OCI-LY3 (cell line): ENCODE data around the gene BAIAP2.

Experiments used
- H2AFZ ChIP-seq: fragments of 200-600, 300-600 bp; shearing (Covaris generic); 2 replicates; pipeline ENCODE4 v1.6.0; 2014; ENCODE audit warnings: antibody characterized with exemption, low read depth, low read length
- H3K27ac ChIP-seq: fragments of 200-600, 300-600 bp; sonication (generic); 2 replicates; pipeline ENCODE4 v1.5.1; 2014; ENCODE audit warnings: mild to moderate bottlenecking, low read length, moderate library complexity, mixed read lengths
- H3K27me3 ChIP-seq: fragments of 200-600, 300-600 bp; sonication (generic); 2 replicates; pipeline ENCODE4 v1.6.1; 2014; ENCODE audit warnings: low read depth, low read length, mixed read lengths
- H3K36me3 ChIP-seq: fragments of 200-600, 300-600 bp; sonication (generic); replicated peaks from 2 replicates; pipeline ENCODE3; 2014; ENCODE audit warnings: low read depth, low read length, mixed read lengths
- H3K4me1 ChIP-seq: fragments of 300-600, 200-600 bp; sonication (generic); 2 replicates; pipeline ENCODE4 v1.6.1; 2014; ENCODE audit warnings: low read length, mixed read lengths
- H3K4me2 ChIP-seq: fragments of 200-600, 300-600 bp; sonication (generic); 2 replicates; pipeline ENCODE4 v1.6.1; 2014; ENCODE audit warnings: low read length, mixed read lengths
- H3K4me3 ChIP-seq: fragments of 300-600, 200-600 bp; sonication (generic); 2 replicates; pipeline ENCODE4 v1.5.1; 2014; ENCODE audit warnings: antibody characterized with exemption, mild to moderate bottlenecking, low read length, moderate library complexity
- H3K79me2 ChIP-seq: fragments of 300-600, 200-600 bp; shearing (Covaris generic); 2 replicates; pipeline ENCODE4 v1.6.1; 2014; ENCODE audit warnings: mild to moderate bottlenecking, low read length, mixed read lengths
- H3K9ac ChIP-seq: fragments of 300-600, 200-600 bp; shearing (Covaris generic); 2 replicates; pipeline ENCODE4 v1.6.0; 2014; ENCODE audit warnings: mild to moderate bottlenecking, low read length, moderate library complexity
- H3K9me3 ChIP-seq: fragments of 200-600, 300-600 bp; shearing (Covaris generic); 2 replicates; pipeline ENCODE4 v1.6.1; 2014; ENCODE audit warnings: low read length, mixed read lengths; ENCODE audit not compliant: insufficient read depth
- H4K20me1 ChIP-seq: fragments of 200-600, 300-600 bp; sonication (generic); 2 replicates; pipeline ENCODE4 v1.6.1; 2016; ENCODE audit warnings: low read length, mixed read lengths; ENCODE audit not compliant: insufficient read depth
- EZH2phosphoT487 ChIP-seq: fragments of 200-600 bp; shearing (Covaris generic); IDR thresholded peaks from 2 replicates; pipeline ENCODE4 v1.6.1; 2018; ENCODE audit warnings: antibody characterized with exemption, mixed run types, low read depth
- TF ChIP-seq, protein P1 (sequence below): fragments of 200-600, 300-600 bp; sonication (generic); IDR thresholded peaks from 2 replicates; pipeline ENCODE4 v1.5.1; 2014; ENCODE audit warnings: antibody characterized with exemption, low read length, low read depth

BAIAP2 gene

GRCh38 chr17:81063106-81064093, 28.4 kb downstream of the BAIAP2 start:
- H3K27ac ChIP-seq, result no peak overlapping the region
- H3K4me3 ChIP-seq, result no peak overlapping the region
- no peak overlapping the region for H2AFZ ChIP-seq
- no peak overlapping the region for H3K9ac ChIP-seq
- H3K4me2 ChIP-seq, result no peak overlapping the region
- peaks cover 5% of the 10 kb centered on the region for H3K27me3 ChIP-seq
- H3K36me3 ChIP-seq, result no peaks in the 10 kb centered on the region
- H3K79me2 ChIP-seq, result no peaks in the 10 kb centered on the region
- H4K20me1 ChIP-seq, result no peaks in the 10 kb centered on the region
- H3K4me1 ChIP-seq, result no peaks in the 10 kb centered on the region
- H3K9me3 ChIP-seq, result no peaks in the 10 kb centered on the region
- no peak for TF ChIP-seq EZH2phosphoT487
- TF ChIP-seq, protein P1, sequence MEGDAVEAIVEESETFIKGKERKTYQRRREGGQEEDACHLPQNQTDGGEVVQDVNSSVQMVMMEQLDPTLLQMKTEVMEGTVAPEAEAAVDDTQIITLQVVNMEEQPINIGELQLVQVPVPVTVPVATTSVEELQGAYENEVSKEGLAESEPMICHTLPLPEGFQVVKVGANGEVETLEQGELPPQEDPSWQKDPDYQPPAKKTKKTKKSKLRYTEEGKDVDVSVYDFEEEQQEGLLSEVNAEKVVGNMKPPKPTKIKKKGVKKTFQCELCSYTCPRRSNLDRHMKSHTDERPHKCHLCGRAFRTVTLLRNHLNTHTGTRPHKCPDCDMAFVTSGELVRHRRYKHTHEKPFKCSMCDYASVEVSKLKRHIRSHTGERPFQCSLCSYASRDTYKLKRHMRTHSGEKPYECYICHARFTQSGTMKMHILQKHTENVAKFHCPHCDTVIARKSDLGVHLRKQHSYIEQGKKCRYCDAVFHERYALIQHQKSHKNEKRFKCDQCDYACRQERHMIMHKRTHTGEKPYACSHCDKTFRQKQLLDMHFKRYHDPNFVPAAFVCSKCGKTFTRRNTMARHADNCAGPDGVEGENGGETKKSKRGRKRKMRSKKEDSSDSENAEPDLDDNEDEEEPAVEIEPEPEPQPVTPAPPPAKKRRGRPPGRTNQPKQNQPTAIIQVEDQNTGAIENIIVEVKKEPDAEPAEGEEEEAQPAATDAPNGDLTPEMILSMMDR, result no peak

GRCh38 chr17:81064678-81065475, 29.9 kb downstream of the BAIAP2 start:
- Histone ChIP-seq H3K36me3 (no peaks in the 10 kb centered on the region), H4K20me1 (no peaks in the 10 kb centered on the region), H3K4me1 (no peaks in the 10 kb centered on the region), H3K27me3 (peaks cover 5% of the 10 kb centered on the region; the same call in 1 of the 2 replicates), H2AFZ (no peak overlapping the region), H3K79me2 (no peaks in the 10 kb centered on the region), H3K27ac (no peak overlapping the region), H3K4me3 (no peak overlapping the region), H3K9ac (no peak overlapping the region), H3K9me3 (no peaks in the 10 kb centered on the region), H3K4me2 (no peak overlapping the region)
- no peak for TF ChIP-seq EZH2phosphoT487
- TF ChIP-seq, protein P1, result no peak

GRCh38 chr17:81065500-81065899, 30.5 kb downstream of the BAIAP2 start:
- no peaks in the 10 kb centered on the region for H3K4me1 ChIP-seq
- H3K79me2 ChIP-seq, result no peaks in the 10 kb centered on the region
- no peaks in the 10 kb centered on the region for H3K9me3 ChIP-seq
- no peak overlapping the region for H3K27ac ChIP-seq
- H3K4me2 ChIP-seq, result no peak overlapping the region
- no peak overlapping the region for H3K4me3 ChIP-seq
- H2AFZ ChIP-seq, result no peak overlapping the region
- no peaks in the 10 kb centered on the region for H3K36me3 ChIP-seq
- H3K9ac ChIP-seq, result no peak overlapping the region
- H4K20me1 ChIP-seq, result no peaks in the 10 kb centered on the region
- TF ChIP-seq, protein P1, result no peak
- TF ChIP-seq EZH2phosphoT487, result no peak
- peaks cover under 1% of the 10 kb centered on the region; the same call in 1 of the 2 replicates for H3K27me3 ChIP-seq

DNA sequence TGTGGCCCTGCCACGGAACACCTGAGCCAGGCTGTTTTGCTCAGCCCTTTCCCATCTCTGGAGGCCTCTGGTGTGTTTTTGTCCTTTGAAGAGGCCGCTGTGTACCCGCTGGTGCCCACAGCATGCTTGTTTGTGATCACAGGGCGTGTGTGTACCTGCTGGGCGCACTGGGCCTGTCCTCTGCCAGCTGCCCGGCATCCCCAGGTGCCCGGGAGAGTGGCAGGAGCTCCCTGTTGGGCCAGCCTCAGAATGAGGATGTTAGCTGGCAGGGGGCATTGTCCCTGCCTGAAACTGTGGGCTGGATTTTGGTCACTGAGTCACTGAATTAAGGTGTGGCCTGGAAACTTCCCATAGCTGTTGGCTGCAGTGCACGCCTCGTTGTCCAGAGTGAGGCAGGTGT, 31.1 kb downstream of the BAIAP2 start:
- no peak overlapping the region for H3K9ac ChIP-seq
- H3K27me3 ChIP-seq, result no peaks in the 10 kb centered on the region
- H3K79me2 ChIP-seq, result no peaks in the 10 kb centered on the region
- H3K4me1 ChIP-seq, result no peaks in the 10 kb centered on the region
- no peak overlapping the region for H3K27ac ChIP-seq
- H3K4me3 ChIP-seq, result no peak overlapping the region
- no peak for TF ChIP-seq EZH2phosphoT487
- TF ChIP-seq, protein P1, result no peak
- no peak overlapping the region for H3K4me2 ChIP-seq
- no peaks in the 10 kb centered on the region for H4K20me1 ChIP-seq
- no peaks in the 10 kb centered on the region for H3K9me3 ChIP-seq
- H2AFZ ChIP-seq, result no peak overlapping the region
- no peaks in the 10 kb centered on the region for H3K36me3 ChIP-seq
